GM19238 (cell line): Measurements from ENCODE around the gene CLMP.
"Not testable (repeated sequence)": the region's sequence is repeated elsewhere in the genome, so short reads cannot be mapped to it uniquely, and the experiment has no call there.

Source experiments
- DNase-seq: peaks from one replicate; pipeline ENCODE4 v3.0.0; 2011; ENCODE audit warnings: low spot score; ENCODE audit not compliant: insufficient read length

Gene CLMP

DNA sequence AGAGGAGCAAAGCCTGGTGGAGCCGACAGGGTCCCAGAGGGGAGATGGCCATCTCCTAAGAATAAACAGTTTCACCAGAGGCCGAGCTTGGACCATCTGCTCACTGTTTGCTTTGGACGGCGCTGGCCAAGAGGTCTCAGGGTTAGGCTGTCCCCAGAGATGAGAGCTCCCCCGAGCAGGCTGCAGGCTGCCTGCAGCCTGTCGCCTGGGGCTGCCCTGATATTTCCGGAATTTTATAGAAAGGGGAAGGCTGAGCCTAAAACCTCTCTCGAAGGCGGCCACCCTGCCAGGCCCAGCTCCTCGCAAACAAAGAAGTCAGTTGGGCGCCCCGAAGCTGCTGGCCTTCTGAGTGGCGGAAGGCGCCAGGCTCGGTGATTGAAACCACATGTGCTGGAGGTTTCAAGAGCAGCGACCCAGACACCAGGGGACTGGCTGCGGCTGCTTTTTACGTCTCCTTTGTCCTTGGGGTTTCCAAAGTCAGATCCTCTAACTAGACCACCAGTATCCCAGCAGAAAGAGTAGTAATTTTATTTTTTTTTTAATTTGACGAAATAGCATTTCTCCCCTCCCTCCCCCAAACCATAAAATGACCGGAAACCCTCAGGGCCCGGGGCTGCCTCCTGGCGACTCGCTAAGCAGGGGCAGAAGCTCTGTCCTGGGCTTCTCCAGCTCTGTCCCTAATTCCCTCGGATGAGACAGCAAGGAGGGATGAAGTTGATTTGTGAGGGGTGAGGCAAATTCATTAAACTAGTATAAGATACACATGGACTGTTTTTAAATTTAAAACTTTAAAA is 57.4 kb downstream of the CLMP start:
- peak; percentile 10 for DNase-seq

DNA sequence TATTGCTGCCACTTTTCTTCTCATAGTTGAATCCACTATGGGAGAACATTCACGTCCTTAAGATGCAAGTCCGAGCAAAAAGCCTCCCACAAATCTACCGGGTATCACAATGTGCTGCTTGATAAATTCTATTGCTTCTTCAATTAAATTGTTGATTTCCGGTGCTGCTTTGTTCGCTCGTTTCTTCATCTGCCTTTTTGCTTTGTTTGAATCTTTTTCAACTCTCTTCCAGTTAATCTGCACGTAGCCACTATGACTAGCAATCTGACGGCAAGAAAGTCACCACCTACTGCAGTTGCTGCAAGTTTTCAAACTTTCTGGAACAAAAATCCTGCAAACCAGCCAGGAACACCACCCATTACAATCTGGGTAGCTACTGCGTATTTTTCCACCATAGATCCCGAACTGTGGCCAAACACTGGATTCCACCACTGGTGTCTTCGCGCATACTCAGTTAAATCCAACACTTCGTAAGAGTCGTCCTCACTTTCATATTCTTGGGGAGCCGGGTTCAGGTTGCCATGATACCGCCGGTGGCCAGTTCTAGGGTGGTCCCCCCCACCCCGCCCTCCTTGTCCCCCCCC is 59.1 kb downstream of the CLMP start:
- no peak for DNase-seq

DNA sequence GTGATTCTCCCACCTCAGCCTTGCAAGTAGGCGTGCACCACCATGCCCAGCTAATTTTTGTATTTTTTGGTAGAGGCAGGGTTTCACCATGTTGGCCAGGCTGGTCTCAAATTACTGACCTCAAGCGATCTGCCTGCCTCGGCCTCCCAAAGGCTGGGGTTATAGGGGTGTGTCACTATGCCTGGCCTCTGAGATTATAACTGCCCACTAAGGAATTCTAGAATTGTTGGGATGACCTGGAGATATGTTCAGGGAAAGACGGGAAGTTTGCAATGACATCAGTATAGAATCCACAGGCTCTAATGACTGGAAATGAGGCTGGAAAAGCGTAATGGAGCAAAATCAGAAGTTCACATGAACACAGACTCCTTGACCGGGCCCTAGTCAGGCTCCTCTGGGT is 62.2 kb downstream of the CLMP start:
- no peak for DNase-seq

DNA sequence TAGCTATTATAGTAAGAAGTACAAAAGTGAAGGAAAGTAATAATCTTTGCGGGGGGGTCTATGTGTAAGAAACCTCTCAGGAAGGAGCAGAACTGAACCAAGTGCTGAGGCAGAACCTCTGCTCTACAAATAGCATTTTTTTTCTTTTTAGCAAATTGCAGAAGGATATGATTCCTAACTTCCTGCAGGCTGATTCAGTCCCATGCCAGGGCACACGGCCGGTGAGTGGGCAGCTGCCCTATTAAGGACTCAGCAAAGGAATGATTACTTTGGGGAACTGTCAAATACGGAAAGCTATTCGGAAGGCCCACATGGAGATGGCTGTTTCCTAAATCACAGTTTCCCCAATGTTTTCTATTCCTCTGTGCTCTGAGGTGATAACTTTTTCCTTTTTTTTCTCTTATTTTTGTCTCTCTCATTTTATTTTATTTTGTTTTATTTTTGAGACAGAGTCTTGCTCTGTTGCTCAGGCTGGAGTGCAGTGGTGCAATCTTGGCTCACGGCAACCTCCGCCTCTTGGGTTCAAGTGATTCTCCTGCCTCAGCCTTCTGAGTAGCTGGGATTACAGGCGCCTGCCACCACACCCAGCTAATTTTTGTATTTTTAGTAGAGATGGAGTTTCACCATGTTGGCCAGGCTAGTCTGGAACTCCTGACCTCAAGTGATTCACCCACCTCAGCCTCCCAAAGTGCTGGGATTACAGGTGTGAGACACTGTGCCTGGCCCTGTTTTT is 62.8 kb downstream of the CLMP start:
- DNase-seq: not testable (repeated sequence)

DNA sequence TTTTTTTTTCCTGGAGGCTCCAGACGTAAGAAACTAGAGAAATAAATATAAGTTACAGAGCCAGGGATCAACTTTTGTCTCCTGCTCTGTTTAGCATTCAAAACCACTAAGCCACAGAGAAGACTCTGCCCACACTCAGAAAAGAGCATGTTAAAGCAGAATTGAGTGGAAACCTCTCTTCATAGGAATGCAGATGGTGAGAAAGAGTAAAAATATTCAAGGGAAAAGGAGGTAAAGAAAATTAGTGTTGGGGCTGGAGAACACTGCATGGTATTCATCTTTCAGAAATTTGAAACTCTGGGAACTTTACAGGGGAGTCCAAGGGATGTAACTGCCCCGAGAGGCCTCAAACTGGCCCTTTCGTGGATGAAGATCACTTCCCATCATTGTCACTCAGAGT is 65.1 kb downstream of the CLMP start:
- no peak for DNase-seq

DNA sequence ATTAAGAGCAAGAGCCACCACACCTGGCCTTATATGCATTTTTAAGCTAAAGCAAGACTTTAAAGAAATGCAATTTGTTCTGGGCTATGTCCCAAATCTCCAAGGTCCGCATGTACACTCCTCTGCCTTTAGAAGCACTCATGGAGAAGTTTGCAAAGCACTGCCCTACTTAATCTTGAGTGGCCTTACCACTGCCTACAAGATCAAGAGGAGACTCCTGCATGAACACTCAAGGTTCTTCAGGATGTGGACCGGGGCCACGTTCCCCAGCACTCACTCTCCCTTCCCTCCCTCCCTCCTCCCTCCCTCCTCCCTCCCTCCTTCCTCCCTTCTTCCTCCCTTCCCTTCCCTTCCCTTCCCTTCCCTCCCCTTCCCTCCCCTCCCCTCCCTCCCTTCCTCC is 69.9 kb downstream of the CLMP start:
- no peak for DNase-seq

DNA sequence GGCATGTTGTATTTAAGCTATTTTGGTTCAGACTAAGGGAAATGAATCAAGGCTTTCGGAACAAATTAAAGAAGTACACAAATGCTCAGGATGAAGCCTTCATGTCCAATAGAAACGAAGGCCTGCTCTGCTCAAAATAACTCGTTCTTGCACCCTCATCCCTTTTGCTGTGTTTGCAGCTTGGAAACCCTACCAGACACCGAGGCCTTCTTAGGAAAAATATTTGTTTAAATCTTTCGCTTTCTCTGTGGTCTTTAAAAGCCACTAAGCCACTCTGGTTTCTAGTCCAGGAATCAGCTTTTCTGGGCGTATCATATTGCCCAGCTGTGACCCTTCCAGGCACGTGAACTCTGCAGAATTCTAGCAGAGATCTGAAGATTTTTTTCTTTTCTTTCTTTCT is 72.2 kb downstream of the CLMP start:
- DNase-seq: no peak

DNA sequence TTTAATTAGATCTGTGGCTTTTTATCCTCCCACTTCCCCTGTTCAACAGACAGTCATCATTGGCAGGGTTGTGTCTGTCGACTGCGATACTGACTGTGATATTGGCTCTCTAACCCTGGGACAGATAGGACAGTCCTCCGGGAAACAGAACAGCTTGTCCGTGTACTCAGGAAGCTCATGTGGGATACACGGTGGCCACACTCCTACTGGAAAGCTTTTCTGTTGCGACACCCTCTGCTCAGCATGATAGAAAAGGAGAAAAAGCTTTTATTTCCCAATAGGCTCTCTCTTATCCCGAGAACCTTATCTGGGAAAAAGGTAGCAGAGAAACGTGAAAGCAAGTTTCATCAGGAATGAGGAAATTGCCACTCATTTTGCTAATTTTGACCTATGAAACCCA is 72.7 kb downstream of the CLMP start:
- DNase-seq: no peak

DNA sequence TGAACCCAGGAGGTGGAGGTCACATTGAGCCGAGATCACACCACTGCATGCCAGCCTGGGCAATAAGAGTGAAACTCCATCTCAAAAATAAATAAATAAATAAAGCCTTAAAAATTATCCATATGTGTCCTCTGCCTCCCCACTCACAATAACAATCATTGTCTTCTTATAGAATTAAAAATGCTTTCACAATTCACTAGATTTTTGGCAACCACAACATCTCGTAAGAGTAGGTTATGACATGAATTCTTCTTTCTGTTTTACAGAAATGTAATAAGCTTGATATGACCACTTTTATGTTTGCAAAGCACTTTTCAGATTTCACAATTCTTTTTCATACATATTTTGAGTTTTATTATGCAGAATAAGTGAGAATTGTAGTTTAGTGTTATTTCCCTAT is 78.6 kb downstream of the CLMP start:
- DNase-seq: no peak

DNA sequence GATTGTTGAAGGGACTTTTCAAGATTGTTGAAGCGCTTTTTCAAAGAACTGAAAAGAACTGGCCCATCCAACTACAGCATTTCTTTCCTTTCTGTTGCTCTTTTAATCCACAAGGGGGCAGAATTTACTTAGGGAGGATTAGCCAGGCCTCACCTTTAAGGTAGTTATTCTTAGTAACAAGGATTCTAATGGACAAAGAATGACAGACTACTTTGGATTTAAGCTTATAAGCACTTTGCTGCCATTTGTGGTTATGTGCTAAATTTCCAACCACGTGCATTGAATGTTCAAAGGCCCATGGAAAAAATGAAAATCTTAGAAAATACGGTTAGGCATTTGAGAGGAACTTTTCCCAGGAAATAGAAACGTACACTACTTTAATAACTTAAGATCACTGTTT is 83.6 kb downstream of the CLMP start:
- peak; percentile 44 for DNase-seq

DNA sequence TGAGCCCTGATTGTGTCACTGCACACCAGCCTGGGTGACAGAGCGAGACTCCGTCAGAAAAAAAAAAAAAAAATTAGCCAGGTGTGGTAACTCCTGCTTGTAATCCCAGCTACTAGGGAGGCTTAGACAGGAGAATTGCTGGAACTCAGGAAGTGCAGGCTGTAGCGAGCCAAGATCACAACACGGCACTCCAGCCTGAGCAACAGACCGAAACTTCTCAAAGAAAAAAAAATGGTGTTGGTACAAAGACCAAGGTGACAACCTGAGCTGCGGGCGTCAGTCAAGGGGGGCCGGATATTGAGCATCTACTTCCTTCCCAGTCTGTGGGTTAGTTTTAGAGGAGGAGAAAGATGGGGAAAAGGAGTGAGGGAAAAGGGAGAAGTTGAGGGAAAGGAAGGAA is 84.7 kb downstream of the CLMP start:
- no peak for DNase-seq

DNA sequence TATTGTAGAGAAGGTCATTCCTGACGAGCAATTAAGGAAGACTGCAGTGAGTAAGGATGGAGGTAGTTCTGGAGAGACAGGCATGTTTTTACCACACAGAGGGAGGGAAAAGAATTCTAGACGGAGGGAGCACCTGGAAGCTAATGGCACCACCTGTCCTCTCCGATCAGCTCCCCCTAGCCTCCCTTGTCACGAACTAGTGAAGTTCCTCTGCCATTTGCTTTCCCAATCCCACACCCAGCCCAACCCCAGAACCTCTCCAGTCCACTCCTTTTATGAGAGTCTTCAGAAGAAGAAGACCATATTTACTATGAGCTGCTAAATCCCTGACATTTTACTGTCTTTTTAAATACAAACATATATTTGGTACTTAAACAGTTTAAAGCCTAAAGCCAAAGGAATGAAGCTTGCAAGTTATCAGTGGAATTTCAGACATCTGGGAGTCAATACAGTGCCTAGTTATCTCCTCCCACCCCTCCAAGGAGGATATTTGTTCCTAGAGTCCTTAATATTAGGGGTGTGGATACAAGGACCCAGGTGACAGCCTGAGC is 87.0 kb downstream of the CLMP start:
- no peak for DNase-seq

DNA sequence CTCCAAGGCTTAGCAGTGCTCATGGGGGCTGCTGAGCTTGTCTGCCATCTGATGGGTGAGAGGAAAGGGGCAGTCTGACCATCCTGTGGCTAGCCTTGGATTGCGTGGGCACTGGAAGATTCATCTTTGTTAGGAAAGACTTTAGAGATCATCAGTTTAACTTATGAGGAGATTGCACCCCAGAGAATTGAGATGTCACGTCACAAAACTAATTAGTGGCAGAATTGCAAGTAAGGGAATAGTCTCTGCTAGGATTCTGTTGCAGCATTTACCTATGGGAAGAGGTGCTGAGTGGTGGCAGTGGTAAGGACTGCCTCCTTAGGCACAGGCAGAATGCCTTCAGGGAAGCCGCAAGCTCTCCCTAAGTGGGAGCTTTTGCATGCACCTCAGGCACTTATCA is 90.4 kb downstream of the CLMP start:
- no peak for DNase-seq

DNA sequence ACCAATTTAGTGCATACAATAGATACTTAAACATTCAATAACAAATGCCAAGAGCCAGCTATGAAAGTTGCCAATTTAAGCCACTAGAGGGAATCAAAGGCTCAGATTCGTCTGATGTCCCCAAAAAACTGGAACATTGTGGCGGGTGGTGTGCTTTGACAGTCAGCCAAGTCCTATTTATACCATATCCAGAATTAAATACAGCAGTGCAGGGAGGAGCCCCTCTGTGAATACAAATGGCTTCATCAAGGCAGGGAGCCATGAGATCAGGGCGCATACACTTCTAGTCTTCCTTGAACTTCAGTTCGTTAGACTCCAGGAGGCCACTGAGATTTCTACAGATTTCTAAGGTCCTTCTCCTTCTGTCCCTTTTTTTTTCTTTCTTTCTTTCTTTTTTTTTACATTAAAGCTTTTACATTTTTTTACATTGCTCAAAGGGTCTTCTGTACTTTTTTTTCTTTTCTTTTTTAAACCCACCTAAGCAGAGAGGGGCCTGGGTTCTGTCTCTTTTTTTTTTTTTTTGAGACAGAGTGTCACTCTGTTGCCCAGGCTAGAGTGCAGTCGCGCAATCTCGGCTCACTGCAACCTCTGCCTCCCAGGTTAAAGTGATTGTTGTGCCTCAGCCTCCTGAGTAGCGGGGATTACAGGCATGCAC is 91.6 kb downstream of the CLMP start:
- DNase-seq: no peak

DNA sequence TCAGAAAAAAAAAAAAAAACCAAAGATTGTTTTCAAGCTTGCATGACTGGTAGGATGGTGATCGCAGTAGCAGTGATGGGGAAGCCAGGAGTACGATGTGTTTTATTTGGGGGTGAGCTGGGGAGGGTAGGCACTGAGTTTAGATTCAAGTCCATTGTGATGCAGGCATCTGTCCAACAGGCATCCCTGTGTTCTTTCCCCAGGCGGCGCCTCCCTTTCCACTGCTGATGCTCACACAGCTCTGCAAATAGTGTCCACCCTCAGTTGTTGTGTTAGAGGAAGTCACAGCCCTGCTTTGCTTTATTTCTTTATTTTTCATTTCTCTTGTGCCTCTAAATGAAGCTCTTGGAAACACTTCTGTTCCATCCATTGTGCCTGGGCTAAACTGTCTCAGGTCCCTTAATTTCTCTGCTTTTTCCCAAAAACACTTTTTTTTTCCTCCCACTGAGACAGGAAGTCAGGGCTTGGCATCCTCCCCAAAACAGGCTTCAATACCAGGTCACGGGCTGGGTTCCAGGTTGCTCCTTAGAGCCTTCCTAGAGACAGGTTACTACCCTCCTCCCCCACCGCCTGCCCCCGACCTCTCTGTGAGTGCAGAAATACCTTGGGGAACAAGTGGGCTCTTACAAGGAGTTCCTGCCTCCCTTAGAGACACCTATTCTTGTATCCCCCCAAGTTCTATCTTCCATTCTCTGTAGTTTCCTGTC is 94.5 kb downstream of the CLMP start:
- no peak for DNase-seq

DNA sequence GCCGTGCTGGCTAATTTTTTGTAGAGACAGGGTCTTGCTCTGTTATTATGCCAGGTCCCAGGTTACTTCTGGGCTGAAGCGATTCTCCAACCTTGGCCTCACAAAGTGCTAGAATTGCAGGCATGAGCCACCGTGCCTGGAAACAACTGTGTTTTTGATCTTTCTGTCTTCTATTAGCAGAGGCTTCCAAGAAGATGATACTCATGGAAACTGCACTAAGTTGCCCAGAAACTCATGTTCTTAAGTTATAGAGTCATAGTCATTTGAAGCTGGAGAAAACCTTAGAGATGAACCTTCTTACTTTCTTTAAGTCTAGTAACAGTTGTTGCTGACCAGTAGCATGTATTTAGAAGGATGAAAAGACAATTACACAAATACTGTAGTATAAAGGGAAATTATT is 96.1 kb downstream of the CLMP start:
- no peak for DNase-seq

DNA sequence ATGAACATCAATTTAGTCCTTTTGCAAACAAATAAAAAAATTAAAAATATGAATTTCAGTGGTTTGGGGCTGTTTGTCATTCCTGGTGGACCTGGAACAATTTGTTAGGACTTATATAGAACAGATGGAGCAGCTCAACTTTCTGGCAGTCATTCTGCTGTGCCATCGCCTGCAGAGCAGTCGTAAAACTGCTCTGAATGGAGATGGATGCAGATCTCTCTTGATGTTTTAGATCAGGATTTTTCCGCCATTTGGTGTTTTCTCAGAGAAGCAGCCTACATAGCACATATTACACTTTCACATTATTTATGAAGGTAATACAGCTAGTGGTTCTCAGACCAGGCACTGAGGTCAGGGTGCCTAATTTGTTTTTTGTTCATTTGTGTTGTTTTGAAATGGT is 101.3 kb downstream of the CLMP start:
- DNase-seq: no peak

DNA sequence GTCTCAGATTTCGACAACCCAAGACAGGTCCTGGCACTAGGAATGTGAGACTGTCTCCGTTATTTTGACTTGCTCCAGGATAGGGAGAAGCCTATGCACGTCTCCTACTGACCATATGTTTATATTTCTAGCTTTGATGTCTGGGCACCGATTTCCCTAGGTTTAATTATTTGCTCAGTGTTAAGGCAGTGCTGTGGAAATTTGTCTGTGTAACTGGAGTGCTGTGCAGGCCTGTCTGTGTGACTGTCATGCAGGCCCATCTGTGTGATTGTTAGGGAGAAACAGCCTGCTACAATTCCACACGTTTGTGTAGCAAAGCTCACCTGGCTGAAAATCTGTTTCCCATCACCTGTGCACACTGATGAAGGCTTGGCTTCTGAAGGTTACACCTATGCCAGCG is 103.5 kb downstream of the CLMP start:
- no peak for DNase-seq

DNA sequence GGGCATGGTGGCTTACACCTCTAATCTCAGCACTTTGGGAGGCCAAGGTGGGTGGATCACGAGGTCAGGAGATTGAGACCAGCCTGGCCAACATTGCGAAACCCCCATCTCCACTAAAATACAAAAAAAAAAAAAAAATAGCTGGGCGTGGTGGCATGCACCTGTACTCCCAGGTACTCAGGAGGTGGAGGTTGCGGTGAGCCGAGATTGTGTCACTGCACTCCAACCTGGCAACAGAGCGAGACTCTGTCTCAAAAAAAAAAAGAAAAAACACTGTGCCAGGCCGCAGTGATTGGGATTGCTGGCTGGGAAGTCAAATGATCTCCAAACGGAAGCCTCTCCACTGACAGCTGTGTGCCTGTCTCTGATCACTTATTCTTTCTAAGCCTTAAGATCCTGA is 104.9 kb downstream of the CLMP start:
- DNase-seq: not testable (repeated sequence)

DNA sequence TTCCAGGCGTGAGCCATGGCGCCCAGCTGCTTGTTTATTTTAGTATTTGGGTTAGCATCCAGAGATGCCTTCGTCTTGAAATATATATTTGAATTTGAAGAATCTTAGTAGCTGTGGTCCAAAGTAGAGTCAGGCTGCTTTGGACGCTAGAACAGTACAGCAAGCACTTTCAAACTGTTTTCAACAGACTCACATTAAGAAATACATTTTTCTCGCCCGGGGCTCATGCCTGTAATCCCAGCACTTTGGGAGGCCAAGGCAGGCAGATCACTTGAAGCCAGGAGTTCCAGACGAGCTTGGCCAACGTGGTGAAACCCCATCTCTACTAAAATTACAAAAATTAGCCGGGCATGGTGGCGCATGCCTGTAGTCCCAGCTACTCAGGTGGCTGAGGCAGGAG is 106.2 kb downstream of the CLMP start:
- DNase-seq: not testable (repeated sequence)

DNA sequence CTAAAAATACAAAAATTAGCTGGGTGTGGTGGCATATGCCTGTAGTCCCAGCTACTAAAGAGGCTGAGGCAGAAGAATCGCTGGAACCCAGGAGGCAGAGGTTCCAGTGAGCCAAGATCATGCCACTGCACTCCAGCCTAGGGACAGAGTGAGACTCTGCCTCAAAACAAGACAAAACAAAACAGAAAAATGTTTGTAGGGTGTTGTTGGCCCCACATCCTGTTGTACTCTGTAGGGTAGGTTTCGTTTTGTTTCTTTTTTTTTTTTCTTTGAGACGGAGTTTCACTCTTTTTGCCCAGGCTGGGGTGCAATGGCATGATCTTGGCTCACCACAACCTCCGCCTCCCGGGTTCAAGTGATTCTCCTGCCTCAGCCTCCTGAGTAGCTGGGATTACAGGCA is 107.4 kb downstream of the CLMP start:
- DNase-seq: not testable (repeated sequence)
